Measurements from ENCODE around the gene SCLT1.
"Not testable (repeated sequence)": the region's sequence is repeated elsewhere in the genome, so short reads cannot be mapped to it uniquely, and the experiment has no call there.

The SCLT1 gene

DNA sequence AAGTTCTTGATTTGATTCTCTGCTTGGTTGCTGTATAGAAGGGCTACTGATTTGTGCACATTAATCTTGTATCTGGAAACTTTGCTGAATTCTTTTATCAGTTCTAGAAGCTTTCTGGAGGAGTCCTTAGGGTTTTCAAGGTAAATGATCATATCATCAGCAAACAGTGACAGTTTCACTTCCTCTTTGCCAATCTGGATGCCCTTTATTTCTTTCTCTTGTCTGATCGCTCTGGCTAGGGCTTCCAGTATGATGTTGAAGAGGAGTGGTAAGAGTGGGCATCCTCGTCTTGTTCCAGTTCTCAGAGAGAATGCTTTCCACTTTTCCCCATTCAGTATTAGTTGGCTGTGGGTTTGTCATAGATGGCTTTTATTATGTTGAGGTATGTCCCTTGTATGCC is 23.8 kb downstream of the SCLT1 start:
- DNase-seq, result not testable (repeated sequence)

- no peak for DNase-seq
Observed at GRCh38 chr4:129064717-129065116, 28.6 kb downstream of the SCLT1 start.

GRCh38 chr4:129063640-129064039 is 29.7 kb downstream of the SCLT1 start:
- DNase-seq, result no peak

GRCh38 chr4:129062580-129062979 is 30.8 kb downstream of the SCLT1 start:
- DNase-seq, result no peak

GRCh38 chr4:129059028-129059427 is 34.3 kb downstream of the SCLT1 start:
- DNase-seq, result no peak

- no peak for DNase-seq
Observed at GRCh38 chr4:129046055-129046959, 47.0 kb downstream of the SCLT1 start.

DNA sequence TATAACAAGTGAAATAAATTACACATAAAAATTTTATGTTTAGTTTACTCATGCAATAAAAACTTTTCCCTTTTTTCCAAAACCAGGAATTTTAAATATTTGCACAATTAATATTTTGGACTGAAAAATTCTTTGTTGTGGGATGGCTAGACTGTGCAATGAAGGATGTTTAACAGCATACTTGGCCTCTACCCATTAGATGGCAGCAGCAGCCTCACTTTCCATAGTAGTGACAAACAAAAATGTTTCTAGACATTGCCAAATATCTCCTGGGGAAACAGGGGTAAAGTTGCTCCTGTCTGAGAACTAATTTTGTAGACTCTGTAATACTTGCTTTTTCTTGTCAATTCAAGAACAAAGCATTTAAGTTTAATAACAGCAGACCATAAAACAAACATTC is 49.8 kb downstream of the SCLT1 start:
- no peak for DNase-seq

- no peak for DNase-seq
Observed at GRCh38 chr4:129040471-129040870, 52.9 kb downstream of the SCLT1 start.

GRCh38 chr4:129037093-129037492 is 56.2 kb downstream of the SCLT1 start:
- DNase-seq, result no peak

- DNase-seq, result no peak
Observed at GRCh38 chr4:129014566-129015509, 78.5 kb downstream of the SCLT1 start.

- no peak for DNase-seq
Observed at GRCh38 chr4:129008096-129008495, 85.2 kb downstream of the SCLT1 start.

DNA sequence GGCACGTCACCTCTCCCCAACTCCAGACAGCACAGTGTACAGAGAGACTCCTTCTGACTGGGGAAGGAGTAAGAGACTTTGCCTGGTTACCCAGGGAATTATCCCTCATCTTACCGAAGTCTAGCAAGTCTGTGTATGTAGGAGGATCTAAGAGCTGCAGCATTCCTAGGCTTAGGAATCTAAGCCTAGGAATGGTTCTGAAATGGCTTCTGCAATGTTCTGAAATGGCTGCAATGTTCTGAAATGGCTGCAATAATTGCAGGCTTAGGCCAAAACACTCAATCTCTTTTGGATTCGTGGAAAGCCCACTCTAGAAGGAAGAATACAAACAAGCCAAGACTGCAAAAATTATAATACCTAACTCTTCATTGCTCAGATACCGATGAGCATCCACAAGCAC is 106.4 kb downstream of the SCLT1 start:
- no peak for DNase-seq

GRCh38 chr4:128986019-128986418 is 107.3 kb downstream of the SCLT1 start:
- no peak for DNase-seq

DNA sequence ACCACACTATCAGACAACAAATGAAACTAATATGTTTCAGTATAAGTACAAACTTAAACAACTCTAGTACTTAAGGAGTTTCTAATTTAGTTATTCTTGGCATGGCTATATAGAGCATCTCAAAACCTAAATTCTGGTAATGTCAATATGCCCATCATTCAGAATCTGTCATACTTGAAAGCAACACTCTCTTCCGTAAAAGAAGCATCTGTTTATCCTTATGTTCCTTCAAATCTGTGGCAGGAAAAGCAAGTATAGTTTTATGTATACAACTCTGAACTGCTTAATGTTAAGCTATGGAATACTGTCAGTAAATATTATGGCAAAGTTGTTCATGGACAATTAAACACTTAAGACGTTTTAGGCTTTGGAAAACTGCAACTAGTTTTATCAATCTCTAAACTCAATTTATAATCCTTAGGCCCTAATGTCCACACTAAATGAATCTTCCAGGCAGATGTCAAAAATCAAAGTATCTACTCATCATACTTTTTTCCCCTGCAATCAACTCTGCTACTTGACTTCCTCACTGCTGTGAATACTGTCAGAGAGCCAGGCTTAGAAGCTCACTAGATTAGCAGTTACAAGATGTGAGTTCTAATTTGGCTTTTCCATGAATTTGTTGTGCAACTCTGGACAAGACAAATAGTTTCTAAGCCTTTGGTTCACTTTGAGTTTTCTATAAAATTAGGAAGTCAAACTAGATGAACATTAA is 109.4 kb downstream of the SCLT1 start:
- no peak for DNase-seq

DNA sequence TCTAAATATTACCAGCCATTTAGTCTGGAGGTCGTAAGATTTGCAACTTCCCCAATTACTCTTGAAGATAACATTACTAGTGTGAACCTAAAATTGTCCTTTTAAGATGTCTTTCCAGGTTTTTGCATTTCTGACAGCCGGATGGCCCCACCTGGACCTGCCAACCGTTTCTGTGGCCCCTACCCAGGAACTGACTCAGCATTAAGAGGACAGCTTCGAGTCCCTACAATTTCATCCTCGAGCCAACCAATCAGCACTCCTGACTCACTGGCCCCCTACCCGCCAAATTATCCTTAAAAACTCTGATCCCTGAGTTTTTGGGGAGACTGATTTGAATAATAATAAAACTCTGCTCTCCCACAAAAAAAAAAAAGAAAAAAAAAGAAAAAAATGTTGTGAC is 112.0 kb downstream of the SCLT1 start:
- no peak for DNase-seq

GRCh38 chr4:128980816-128981326 is 112.5 kb downstream of the SCLT1 start:
- no peak for DNase-seq

- DNase-seq, result no peak
Observed at GRCh38 chr4:128979934-128980333, 113.4 kb downstream of the SCLT1 start.

DNA sequence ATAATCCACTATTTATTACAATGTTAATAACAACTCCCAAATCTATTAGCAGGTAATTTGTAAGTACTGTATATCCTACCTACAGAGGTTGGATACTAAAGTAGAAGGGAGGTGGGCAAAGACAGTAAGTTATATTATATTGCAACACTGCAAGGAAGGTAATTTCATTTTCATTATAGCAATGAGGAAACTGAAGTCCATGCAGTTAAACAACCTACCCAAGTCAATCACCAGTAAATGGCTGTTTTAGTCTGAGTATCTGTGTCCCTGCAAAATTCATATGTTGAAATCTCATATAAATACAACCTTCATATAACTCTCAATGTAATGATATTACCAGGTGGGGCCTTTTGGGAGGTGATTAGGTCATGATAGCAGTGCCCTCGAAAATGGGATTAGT is 114.4 kb downstream of the SCLT1 start:
- no peak for DNase-seq

DNA sequence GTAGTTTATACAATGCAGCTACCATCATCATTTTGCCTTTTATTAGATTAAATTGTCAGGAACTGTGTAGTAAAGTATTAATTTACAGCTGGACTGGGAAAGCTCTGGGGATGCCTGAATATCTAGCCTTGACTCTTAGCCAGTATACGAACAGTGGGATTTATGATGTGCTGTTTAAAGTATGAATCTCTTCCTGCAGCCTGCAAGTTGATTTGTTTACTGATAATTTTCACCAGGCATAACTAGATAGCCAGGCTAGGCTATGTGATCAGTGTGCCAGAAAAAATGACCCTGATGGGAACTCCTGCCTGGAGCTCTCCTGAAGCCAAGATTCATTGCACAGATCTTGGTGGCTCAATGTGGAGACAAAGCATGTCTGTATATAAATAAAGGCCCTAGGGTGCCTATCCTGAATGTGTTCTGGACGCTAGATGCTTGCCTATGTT is 119.2 kb downstream of the SCLT1 start:
- no peak for DNase-seq

- DNase-seq, result no peak
Observed at GRCh38 chr4:128973384-128973783, 120.0 kb downstream of the SCLT1 start.

GRCh38 chr4:128961405-128961804 is 131.9 kb downstream of the SCLT1 start:
- DNase-seq, result no peak

DNA sequence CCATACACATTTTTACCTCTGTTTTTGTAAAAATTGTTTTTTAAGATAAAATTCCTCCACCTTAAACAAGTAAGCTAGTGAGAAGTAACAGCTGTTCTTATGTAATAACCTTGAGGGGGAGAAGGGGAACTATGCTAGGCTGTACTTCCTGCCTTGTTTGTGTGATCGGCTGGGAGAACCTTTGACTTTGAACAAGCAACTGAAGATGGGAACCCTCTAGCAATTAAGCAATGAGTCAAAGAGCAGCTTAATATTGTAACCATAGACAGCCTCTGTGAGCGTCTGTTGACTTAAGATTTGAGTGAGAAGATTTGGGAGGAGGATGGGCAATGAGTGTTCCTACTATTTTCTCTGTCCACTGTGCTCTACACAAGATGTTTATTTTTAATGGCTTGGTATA is 135.1 kb downstream of the SCLT1 start:
- no peak for DNase-seq

DNA sequence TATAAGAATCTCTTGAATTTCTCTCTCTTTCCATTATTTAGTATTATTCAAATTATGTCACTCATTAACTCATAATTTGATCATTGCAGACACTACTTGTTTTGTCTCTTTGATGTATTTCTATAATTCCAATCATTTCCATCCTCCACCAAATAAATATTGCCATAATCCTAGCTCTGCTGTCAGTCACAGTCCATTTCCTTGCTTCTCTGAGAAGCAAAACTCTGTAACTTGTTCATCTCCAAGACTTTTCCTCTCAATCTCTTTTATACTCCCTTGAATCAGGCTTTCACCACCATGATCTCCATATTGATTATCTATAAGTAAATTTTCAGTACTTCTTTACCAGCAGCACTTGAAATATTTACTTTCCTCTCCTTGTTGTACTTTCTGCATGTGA is 135.9 kb downstream of the SCLT1 start:
- no peak for DNase-seq
